Esophagus muscularis mucosa (tissue), 4 donors: ENCODE measurements around the gene CCDC181.

Experiments
- CTCF ChIP-seq, 3 experiments: fragments of 200-600 bp in 2 of 3; fragments of 450-650 bp in 1 of 3; sonication (generic) in 2 of 3; IDR thresholded peaks; one replicate each; pipeline ENCODE4 v1.5.1; 2017 to 2019; ENCODE audit warnings: antibody characterized with exemption in 3 of 3, mild to moderate bottlenecking in 2 of 3, moderate library complexity in 1 of 3
- EP300 ChIP-seq: sonication (generic); formaldehyde crosslinking; IDR thresholded peaks from one replicate; pipeline ENCODE4 v1.6.1; 2017; ENCODE audit warnings: antibody characterized with exemption
- POLR2AphosphoS5 ChIP-seq, 2 donors: sonication (generic); formaldehyde crosslinking; IDR thresholded peaks; one replicate each; pipeline ENCODE4 v1.6.1; 2017; ENCODE audit warnings: antibody characterized with exemption in 2 of 2

DNA sequence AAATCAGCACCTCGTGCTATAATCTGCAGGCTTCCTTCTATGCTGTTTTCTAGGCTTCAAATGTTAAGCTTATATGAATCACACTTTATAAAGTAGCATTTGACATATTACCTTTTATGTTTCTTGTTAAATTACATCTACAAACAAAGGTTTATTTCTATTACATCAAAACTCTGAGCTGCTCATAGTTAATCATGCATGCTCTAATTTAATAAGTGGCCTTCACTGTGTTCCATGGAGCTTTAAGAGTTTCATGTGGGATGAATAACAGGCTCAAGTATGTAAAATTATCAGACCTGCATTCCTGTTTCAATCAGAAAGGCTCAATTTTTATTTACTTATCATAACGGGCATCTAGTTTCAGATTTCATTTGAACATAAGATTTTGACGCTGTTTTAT, 45.5 kb upstream of the CCDC181 start:
- TF ChIP-seq CTCF (IDR thresholded peaks at IDR 0.05) (no peak), POLR2AphosphoS5 (IDR thresholded peaks at IDR 0.05) (no peak), EP300 (no peak)
